Measurements from ENCODE around the gene THUMPD2.

DNA sequence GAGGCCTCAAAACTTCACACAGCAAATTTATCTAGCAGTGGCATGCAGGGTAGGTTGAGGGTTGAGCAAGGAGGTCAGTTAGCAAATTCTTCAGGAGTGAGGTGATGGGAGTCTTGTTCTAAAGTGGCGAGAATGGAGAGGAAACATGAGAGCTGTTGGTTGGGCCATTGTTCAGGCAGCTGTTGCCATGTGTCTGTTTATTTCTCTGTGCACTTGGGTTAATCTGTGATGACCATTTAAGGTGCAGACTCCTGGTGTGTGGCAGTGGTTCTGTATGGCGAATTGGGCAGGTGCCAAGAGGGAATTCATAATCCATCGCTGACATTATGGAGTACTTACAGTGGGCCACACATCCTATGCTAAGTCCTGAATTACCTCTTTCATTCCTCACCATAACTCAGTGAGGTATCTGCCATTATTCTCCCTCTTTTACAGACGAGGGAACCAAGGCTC lies 82.9 kb downstream of the THUMPD2 start:
- TF ChIP-seq, protein P1, sequence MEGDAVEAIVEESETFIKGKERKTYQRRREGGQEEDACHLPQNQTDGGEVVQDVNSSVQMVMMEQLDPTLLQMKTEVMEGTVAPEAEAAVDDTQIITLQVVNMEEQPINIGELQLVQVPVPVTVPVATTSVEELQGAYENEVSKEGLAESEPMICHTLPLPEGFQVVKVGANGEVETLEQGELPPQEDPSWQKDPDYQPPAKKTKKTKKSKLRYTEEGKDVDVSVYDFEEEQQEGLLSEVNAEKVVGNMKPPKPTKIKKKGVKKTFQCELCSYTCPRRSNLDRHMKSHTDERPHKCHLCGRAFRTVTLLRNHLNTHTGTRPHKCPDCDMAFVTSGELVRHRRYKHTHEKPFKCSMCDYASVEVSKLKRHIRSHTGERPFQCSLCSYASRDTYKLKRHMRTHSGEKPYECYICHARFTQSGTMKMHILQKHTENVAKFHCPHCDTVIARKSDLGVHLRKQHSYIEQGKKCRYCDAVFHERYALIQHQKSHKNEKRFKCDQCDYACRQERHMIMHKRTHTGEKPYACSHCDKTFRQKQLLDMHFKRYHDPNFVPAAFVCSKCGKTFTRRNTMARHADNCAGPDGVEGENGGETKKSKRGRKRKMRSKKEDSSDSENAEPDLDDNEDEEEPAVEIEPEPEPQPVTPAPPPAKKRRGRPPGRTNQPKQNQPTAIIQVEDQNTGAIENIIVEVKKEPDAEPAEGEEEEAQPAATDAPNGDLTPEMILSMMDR (IDR thresholded peaks at IDR 0.05), result no peak
- no peak for TF ChIP-seq POLR2AphosphoS5 (IDR thresholded peaks at IDR 0.05; ENCODE audit: insufficient read depth in 1 of 2, low read depth in 1 of 2)
- no peak for TF ChIP-seq POLR2A (IDR thresholded peaks at IDR 0.05)
